K562 (cell line): ENCODE results near the gene E2F2. TPM values are rescaled to one million over a fixed set of nuclear protein-coding genes. Genes with fewer than 3 reads are reported as not detected.

Experiments
- BCOR ChIP-seq: fragments of 450-650 bp; IDR thresholded peaks from 2 replicates; pipeline ENCODE4 v1.6.1; 2016
- CBFA2T2 ChIP-seq: fragments of 450-650 bp; conservative IDR thresholded peaks from 2 replicates; pipeline ENCODE4 v1.6.1; 2017; ENCODE audit warnings: mild to moderate bottlenecking
- CBFB ChIP-seq: sonication (generic); formaldehyde crosslinking; IDR thresholded peaks from 2 replicates; pipeline ENCODE4 v1.4.0; 2020; ENCODE audit warnings: mild to moderate bottlenecking, missing genetic modification reagents
- CEBPZ ChIP-seq: fragments of 150-350 bp; IDR thresholded peaks from 2 replicates; pipeline ENCODE4 v1.6.1; 2014; ENCODE audit warnings: low read depth, mild to moderate bottlenecking, low read length, borderline replicate concordance
- FOXP4 ChIP-seq: sonication (generic); formaldehyde crosslinking; IDR thresholded peaks from 2 replicates; pipeline ENCODE4 v1.8.0; 2022; ENCODE audit warnings: mild to moderate bottlenecking, missing genetic modification reagents, borderline replicate concordance
- JUN ChIP-seq, 2 experiments: sonication (generic) in 1 of 2; formaldehyde crosslinking in 1 of 2; IDR thresholded peaks; 2 replicates each; pipeline versions ENCODE4 v1.6.1 to v1.8.0; 2012 to 2022; ENCODE audit warnings: borderline replicate concordance in 2 of 2, mild to moderate bottlenecking in 2 of 2, improper control_type of control experiment in 1 of 2, low read depth in 1 of 2, low read length in 1 of 2, missing genetic modification reagents in 1 of 2
- KDM2B ChIP-seq: fragments of 250-450 bp; sonication (Bioruptor Pico); IDR thresholded peaks from 2 replicates; pipeline ENCODE4 v1.8.0; 2021; ENCODE audit warnings: mild to moderate bottlenecking, moderate library complexity
- MCM5 ChIP-seq: fragments of 450-650 bp; IDR thresholded peaks from 2 replicates; pipeline ENCODE4 v1.6.1; 2016; ENCODE audit warnings: low read depth
- MITF ChIP-seq: IDR thresholded peaks from 2 replicates; pipeline ENCODE4 v1.6.1; 2014; ENCODE audit warnings: antibody characterized with exemption
- MYBL2 ChIP-seq, 2 experiments: fragments of 450-650 bp in 1 of 2; sonication (generic) in 1 of 2; formaldehyde crosslinking in 1 of 2; IDR thresholded peaks; 2 replicates each; pipeline versions ENCODE4 v1.6.1 to v1.8.1; 2017 to 2022; ENCODE audit warnings: borderline replicate concordance in 1 of 2, inconsistent platforms in 1 of 2, low read depth in 1 of 2, mild to moderate bottlenecking in 1 of 2, missing genetic modification reagents in 1 of 2, moderate library complexity in 1 of 2
- PYGO2 ChIP-seq: fragments of 450-650 bp; IDR thresholded peaks from 2 replicates; pipeline ENCODE4 v1.6.1; 2016; ENCODE audit warnings: mild to moderate bottlenecking, missing genetic modification characterization, moderate library complexity, missing compliant biosample characterization
- RFX5 ChIP-seq: IDR thresholded peaks from 2 replicates; pipeline ENCODE4 v1.6.1; 2011; ENCODE audit warnings: low read depth, mild to moderate bottlenecking, improper control_type of control experiment, low read length
- SMAD4 ChIP-seq: fragments of 250-450 bp; sonication (Bioruptor Pico); conservative IDR thresholded peaks from 2 replicates; pipeline ENCODE4 v1.8.0; 2021; ENCODE audit warnings: inconsistent platforms, mild to moderate bottlenecking, moderate library complexity
- SP2 ChIP-seq: IDR thresholded peaks from 2 replicates; pipeline ENCODE4 v1.6.1; 2011; ENCODE audit warnings: mild to moderate bottlenecking, low read depth, low read length, moderate library complexity; ENCODE audit not compliant: poor library complexity, severe bottlenecking; ENCODE audit errors: extremely low read depth
- SRSF9 ChIP-seq: fragments of 200-400 bp; formaldehyde crosslinking; IDR thresholded peaks from 2 replicates; pipeline ENCODE4 v1.6.1; 2017; ENCODE audit warnings: low read depth, low read length, borderline replicate concordance
- ZNF408 ChIP-seq: fragments of 250-450 bp; sonication (Bioruptor Pico); IDR thresholded peaks from 2 replicates; pipeline ENCODE4 v1.4.0; 2020; ENCODE audit warnings: low read depth, mild to moderate bottlenecking, moderate library complexity
- polyA plus RNA-seq, 8 experiments: library from polyadenylated mRNA; depleted of rRNA in 4 of 8; stranded (reverse) in 5 of 8; unstranded in 3 of 8; fragments of >200 nt; fragmentation: Nextera tagmentation in 2 of 8; fragmentation: Illumina TruSeq in 1 of 8; extraction: Ambion mirVana in 2 of 8; extraction: Trizol in 1 of 8; gene quantifications; 2 replicates each; pipeline versions ENCODE4 v1.2.1 to v1.2.3, GENCODE V29; 2011 to 2014; ENCODE audit warnings: inconsistent platforms in 1 of 8, missing spikeins in 1 of 8
- total RNA-seq, 7 experiments: library from RNA; depleted of rRNA in 6 of 7; stranded (reverse); fragments of >200 nt in 6 of 7; fragmentation: Illumina TruSeq in 2 of 7; extraction: Trizol in 2 of 7; gene quantifications; 2 replicates each; pipeline versions ENCODE4 v1.2.1 to v1.2.3, GENCODE V29; 2011 to 2021; ENCODE audit warnings: low replicate concordance in 1 of 7

The E2F2 gene
- total and polyA plus RNA-seq, 9 of the 15 experiments (the other 6 are each of a cell fraction or from before 2014, with no cell fraction given): 3.1 to 25.3 (median 11.4) TPM

- TF ChIP-seq SRSF9 (no peak), MYBL2 (IDR thresholded peaks at IDR 0.05; ENCODE audit: low read depth) (no peak), MYBL2 (CRISPR knock-in tag; IDR thresholded peaks at IDR 0.05; ENCODE audit: borderline replicate concordance) (no peak), SMAD4 (peak; percentile 51; the same call in 1 of the 2 replicates), KDM2B (CRISPR knock-in tag) (no peak), BCOR (no peak), RFX5 (no peak), SP2 (no peak), ZNF408 (CRISPR knock-in tag) (no peak), JUN (IDR thresholded peaks at IDR 0.05; ENCODE audit: borderline replicate concordance, low read depth, low read length) (peak; percentile 33; the same call in 1 of the 2 replicates), JUN (CRISPR knock-in tag; IDR thresholded peaks at IDR 0.05; ENCODE audit: borderline replicate concordance) (no peak), MCM5 (no peak), CBFA2T2 (no peak), CEBPZ (no peak), FOXP4 (CRISPR knock-in tag) (no peak), CBFB (no peak), MITF (peak; percentile 66; the same call in 1 of the 2 replicates), PYGO2 (tag) (no peak; the same call in 1 of the 2 replicates)
Observed at GRCh38 chr1:23478896-23479665, 52.0 kb downstream of the E2F2 start (continued).
